ENCODE measurements around the gene SEMA7A.
"Not testable (repeated sequence)": the region's sequence is repeated elsewhere in the genome, so short reads cannot be mapped to it uniquely, and the experiment has no call there.

SEMA7A gene

GRCh38 chr15:74398183-74398582 lies 35.6 kb downstream of the SEMA7A start:
- DNase-seq = no peak

- DNase-seq = no peak
These were observed 36.3 kb downstream of the SEMA7A start for GRCh38 chr15:74397239-74398068.

- DNase-seq = no peak
These were observed 37.1 kb downstream of the SEMA7A start for GRCh38 chr15:74396445-74397238.

DNA sequence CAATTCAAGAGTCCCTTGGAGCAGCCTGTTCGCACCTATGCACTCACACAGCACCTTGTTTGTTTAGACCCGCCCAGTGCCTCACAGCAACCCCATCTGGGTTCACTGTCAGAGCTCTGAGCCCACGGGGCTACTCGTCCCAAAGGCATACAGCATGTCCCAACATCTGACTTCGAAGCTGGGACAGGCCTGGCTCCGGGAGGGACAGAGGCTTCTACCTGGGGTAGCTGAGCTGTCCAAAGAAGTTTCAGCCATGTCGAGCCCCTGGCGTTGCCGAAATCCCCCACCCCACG lies 37.7 kb downstream of the SEMA7A start:
- no peak for DNase-seq

DNA sequence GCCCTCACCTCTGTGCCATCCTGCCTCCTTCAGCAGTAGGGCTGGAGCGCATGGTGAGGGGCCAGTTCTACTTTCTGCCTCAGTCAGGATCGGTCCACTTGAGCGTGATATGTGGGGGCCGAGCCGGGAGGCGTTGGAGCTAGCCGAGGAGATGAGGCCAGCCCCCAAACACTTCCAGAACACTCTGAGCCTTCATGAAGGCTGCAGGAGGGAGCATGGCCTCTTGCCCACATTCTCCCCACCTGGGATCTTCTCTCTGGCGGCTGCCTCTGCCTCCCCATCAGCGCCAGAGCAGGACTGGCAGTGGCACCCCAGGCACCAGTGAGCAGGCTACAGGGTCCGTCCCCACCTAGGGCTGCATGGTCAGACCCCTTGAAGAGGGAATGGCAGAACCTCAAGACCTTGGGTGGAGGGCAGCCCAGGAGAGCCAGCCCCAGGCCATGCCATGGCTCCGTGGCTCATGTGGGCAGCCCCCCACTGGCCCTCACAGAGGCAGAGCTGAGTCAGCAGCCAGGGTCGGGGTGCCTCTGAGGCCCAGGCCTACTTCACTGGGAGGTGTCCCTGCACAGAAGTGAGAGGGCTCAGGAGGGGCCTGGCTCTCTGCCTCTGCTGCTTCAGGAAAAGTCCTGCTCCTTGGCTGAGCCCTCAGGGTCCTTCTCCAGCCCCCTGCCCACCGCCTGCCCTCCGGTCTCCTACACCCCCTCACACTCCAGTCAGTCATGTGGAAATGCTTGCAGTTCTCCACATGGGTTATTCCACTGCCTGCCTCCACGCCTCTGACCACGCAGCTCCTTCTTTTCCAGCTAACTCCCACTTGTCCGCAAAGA lies 38.2 kb downstream of the SEMA7A start:
- no peak for DNase-seq

DNA sequence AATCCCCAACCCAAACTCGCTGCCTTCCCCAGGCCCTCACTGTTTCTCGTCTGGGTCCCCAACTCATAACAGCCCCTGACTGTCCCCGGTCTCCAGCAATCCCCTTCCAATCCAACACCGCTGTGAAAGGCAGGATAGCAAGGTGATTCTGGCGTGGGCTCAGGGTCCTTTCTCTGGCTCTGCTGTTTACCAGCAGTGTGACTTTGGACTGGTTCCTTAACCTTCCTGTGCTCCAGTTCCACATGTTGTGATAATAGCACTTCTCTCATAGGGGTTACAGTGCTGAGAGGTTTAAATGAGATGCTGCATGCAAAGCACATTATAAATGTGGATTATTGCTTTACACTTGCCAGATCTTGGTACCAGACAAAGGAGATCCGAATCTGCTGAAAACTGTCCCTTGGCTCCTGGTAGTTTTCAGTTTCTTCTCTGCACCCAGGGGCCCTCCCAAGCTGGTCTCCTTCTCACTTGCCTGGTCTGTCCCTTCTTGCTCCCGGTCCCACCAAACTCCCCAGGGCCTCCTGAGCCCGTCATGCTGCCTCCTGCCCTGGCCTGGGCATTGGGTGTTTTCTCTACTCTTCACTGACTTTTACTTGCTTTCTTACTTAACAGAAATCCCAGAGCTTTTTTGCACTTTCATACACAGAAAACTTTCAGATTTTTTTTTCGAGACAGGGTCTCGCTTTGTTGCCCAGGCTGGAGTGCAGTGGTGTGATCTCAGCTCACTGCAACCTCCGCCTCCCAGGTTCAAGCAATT lies 39.5 kb downstream of the SEMA7A start:
- no peak for DNase-seq

DNA sequence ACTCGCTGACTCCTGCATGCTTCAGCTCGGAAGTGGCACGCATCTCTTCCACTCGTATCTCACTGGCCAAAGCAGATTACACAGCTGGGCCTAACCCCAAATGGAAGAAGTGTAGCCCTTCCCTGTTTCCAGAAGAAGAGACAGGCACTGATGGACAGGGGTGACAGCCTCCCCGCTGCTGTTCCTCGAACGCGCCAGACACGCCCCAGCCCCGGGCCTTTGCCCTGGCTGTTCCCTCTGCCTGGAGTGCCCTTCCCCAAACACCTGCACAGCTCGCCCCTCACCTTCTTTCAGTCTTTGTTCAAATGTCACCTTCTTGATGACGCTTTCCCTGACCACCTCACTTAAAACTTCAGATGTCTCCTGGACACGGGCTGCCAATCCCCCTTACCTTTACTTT lies 40.3 kb downstream of the SEMA7A start:
- DNase-seq = no peak

GRCh38 chr15:74392902-74393301 lies 40.9 kb downstream of the SEMA7A start:
- DNase-seq = no peak

- no peak for DNase-seq
These were observed 41.3 kb downstream of the SEMA7A start for GRCh38 chr15:74392451-74392830.

DNA sequence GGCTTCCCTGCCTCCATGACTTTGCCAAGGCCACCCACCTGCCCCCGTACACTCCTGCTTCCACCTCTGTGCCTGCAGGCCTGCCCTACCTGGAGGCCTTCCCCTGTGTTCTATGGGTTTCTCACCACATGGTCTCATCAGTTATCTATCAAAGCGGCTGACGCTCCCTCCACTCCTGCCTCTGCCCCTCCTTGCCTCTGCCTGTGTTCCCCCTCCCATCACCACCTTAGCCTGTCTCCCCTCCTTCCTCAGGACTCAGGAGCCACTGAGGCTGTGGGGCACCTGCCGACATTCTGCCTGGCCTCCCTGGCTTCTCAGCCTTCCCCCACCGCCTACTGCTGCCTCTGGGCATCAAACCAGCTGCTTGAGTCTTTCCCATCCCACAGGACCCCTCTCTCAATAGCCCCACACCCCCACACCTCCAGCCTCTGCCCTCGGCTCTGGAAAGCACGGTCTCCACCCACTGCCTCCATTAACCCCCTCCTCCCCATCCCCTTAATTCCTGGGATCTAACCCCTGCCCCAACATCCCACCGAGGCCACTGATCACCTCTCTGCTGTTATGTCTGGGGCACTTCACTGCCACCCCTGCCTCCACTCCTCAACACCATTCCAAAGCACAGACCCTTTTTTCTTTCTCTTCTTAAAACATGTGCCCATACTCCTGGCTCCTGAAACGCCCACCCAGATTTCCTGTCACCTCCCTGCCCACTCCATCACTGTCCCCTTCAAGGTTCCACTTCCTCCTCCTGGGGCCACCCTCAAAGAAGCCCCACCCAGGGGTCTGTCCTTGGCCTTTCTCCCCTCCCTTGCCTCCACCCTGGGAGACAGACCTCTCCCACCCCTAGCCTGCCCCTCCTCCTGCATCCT lies 41.9 kb downstream of the SEMA7A start:
- no peak for DNase-seq

- no peak for DNase-seq
These were observed 43.0 kb downstream of the SEMA7A start for GRCh38 chr15:74390647-74391288.

- not testable (repeated sequence) for DNase-seq
These were observed 43.6 kb downstream of the SEMA7A start for GRCh38 chr15:74390049-74390646.

- no peak for DNase-seq
These were observed 44.3 kb downstream of the SEMA7A start for GRCh38 chr15:74389241-74390048.

- no peak for DNase-seq
These were observed 45.3 kb downstream of the SEMA7A start for GRCh38 chr15:74388363-74388951.

DNA sequence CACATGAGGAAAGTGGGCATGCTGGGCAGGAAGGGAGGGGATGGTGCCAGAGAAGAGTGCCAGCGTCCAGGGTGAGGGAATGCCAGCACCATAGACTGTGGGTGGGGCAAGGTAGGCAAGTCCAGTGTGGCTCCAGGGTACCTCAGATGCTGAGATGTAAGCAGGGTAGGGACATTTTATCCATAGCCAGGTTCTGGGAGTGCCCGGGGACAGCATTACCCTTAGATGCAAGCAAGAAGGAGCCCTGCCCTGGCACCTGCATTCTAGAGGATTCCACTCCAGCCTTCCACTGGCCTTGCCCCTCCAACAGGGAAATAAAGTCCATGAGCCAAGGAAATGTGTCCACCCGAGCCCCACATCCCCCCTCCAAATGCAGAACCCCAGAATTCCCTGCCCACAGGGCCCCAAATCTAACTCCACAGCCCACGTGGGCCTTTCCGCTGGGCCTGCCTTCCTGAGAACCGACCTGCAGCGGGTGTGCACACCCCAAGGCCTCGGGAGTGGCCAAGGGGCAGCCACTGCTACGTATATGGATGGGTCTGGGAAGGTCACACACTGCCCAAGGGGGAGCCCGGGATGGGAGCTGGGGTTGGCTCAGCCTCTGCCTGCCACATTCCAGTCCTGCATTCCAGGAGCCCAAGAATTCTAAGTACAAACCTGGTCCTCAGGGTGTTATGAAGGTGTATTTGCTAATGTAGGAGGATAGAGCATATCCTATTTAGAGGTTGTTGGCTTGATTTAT lies 46.0 kb downstream of the SEMA7A start:
- no peak for DNase-seq

DNA sequence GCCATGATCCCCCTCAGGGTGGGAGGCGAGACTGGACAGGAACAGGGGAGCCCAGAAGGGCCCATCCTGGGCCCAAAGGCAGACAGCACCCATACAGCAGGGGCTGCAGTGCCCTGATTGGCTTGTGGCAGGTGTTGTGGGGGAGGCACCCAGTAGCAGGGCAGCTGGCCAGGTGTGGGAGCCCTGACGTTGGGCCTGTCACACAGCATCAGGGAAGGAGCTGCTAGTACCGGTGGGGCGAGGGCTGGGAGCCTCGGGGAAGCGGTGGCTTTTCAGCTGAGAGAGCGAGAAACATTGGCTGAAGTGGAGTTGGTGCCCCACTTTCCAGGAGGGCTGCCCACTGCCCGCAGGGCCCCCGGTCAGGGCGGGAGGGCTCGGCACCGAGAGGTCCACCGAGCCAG lies 46.6 kb downstream of the SEMA7A start:
- no peak for DNase-seq

DNA sequence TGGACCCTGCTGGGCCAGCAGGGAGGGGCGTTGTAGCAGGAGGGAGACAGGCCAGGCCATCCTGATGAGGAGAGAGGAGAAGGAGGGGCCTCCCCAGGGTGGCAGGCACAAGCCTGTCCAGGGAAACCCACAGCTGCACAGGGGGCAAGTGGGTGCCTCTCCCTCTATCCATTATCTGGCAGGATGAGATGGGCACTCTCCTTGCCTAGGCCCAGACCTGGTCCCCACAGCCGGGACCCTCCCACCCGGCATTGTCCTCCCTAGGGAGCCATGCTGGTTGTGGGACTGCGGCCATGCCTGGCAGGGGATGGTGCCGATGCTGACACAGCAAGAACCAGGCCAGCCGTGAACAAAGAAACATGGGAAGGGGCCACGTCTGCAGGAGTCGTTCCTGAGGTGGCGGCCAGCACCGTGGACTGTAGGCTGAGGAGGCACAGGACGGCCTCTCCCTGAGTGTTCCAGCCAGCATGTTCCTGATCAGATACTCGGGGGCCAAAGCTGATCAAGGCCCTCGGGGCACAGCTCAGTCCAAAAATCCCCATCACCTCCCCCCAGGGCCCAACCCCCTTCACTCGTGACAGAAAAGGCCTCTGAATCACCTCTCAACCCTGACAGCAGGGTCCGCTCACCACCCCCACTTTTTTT lies 47.1 kb downstream of the SEMA7A start:
- DNase-seq = no peak

GRCh38 chr15:74385733-74386132 lies 48.0 kb downstream of the SEMA7A start:
- no peak for DNase-seq

Measured in stimulated activated naive CD4-positive, alpha-beta T cell (primary cell).